CD14-positive monocyte (primary cell): ENCODE results near the gene CES4A. TPM values are rescaled to one million over a fixed set of nuclear protein-coding genes. Genes with fewer than 3 reads are reported as not detected.

Experiments used
- DNase-seq, 3 donors: peaks; one replicate each; pipeline ENCODE4 v3.0.0-alpha.2; 2011 to 2022
- H2AFZ ChIP-seq: 2 replicates; pipeline ENCODE4 v1.6.0; 2012; ENCODE audit warnings: mild to moderate bottlenecking, low read depth, low read length, inconsistent platforms; ENCODE audit not compliant: insufficient read depth, poor library complexity, severe bottlenecking
- H3K27ac ChIP-seq, 2 donors: 1 replicate in 1 of 2; 2 replicates in 1 of 2; pipeline ENCODE4 v1.5.1; 2012 to 2013; ENCODE audit warnings: low read length in 2 of 2, control low read depth in 1 of 2, inconsistent platforms in 1 of 2, low read depth in 1 of 2, mild to moderate bottlenecking in 1 of 2
- H3K27me3 ChIP-seq, 2 donors: one replicate each; pipeline versions ENCODE4 v1.6.0 to v1.6.1; 2011 to 2013; ENCODE audit warnings: low read length in 2 of 2; ENCODE audit not compliant: control insufficient read depth in 2 of 2, insufficient read depth in 2 of 2
- H3K36me3 ChIP-seq, 2 donors: replicated peaks in 1 of 2; 1 replicate in 1 of 2; 2 replicates in 1 of 2; pipeline versions ENCODE4 v1.5.1 to v1.6.1; 2012 to 2013; ENCODE audit warnings: low read length in 2 of 2, control low read depth in 1 of 2, inconsistent platforms in 1 of 2, mild to moderate bottlenecking in 1 of 2; ENCODE audit not compliant: insufficient read depth in 2 of 2, control insufficient read depth in 1 of 2
- H3K4me1 ChIP-seq, 2 donors: 1 replicate in 1 of 2; 2 replicates in 1 of 2; pipeline versions ENCODE4 v1.5.1 to v1.6.1; 2012 to 2013; ENCODE audit warnings: low read length in 2 of 2, control low read depth in 1 of 2, inconsistent platforms in 1 of 2, mild to moderate bottlenecking in 1 of 2, moderate library complexity in 1 of 2; ENCODE audit not compliant: insufficient read depth in 2 of 2, control insufficient read depth in 1 of 2
- H3K4me2 ChIP-seq: replicated peaks from 2 replicates; pipeline ENCODE3; 2012; ENCODE audit warnings: low read length, moderate library complexity, mild to moderate bottlenecking; ENCODE audit not compliant: poor library complexity, severe bottlenecking; ENCODE audit errors: extremely low read depth
- H3K4me3 ChIP-seq, 3 experiments: fragments of 200-600 bp in 1 of 3; sonication (generic) in 1 of 3; replicated peaks in 1 of 3; 1 replicate in 2 of 3; 2 replicates in 1 of 3; pipeline ENCODE4 v1.5.1; 2011 to 2013; ENCODE audit warnings: low read length in 3 of 3, mild to moderate bottlenecking in 3 of 3, control low read depth in 2 of 3, low read depth in 2 of 3, inconsistent platforms in 1 of 3, moderate library complexity in 1 of 3
- H3K79me2 ChIP-seq: 2 replicates; pipeline ENCODE4 v1.6.0; 2012; ENCODE audit warnings: mild to moderate bottlenecking, control low read depth, inconsistent platforms, low read length, moderate library complexity; ENCODE audit not compliant: insufficient read depth
- H3K9ac ChIP-seq: 2 replicates; pipeline ENCODE4 v1.6.0; 2017; ENCODE audit warnings: low read length, mild to moderate bottlenecking; ENCODE audit not compliant: insufficient read depth, poor library complexity, severe bottlenecking
- H3K9me3 ChIP-seq, 2 donors: replicated peaks in 1 of 2; 1 replicate in 1 of 2; 2 replicates in 1 of 2; pipeline versions ENCODE4 v1.5.1 to v1.6.1; 2012 to 2013; ENCODE audit warnings: low read length in 2 of 2, control low read depth in 1 of 2; ENCODE audit not compliant: control insufficient read depth in 1 of 2, insufficient read depth in 1 of 2
- H4K20me1 ChIP-seq: 2 replicates; pipeline ENCODE4 v1.6.0; 2012; ENCODE audit warnings: mild to moderate bottlenecking, low read length, control low read depth, moderate library complexity; ENCODE audit not compliant: insufficient read depth
- H3K27ac Mint-ChIP-seq, 7 donors: one replicate each; pipeline ENCODE4 v1.8.0; 2020; ENCODE audit warnings: mild to moderate bottlenecking in 7 of 7, mixed read lengths in 7 of 7, moderate library complexity in 6 of 7, inconsistent platforms in 2 of 7
- H3K27me3 Mint-ChIP-seq, 3 donors: one replicate each; pipeline ENCODE4 v1.8.0; 2021 to 2022; ENCODE audit warnings: low read depth in 3 of 3, mild to moderate bottlenecking in 3 of 3, mixed read lengths in 3 of 3, moderate library complexity in 3 of 3, inconsistent platforms in 1 of 3
- H3K36me3 Mint-ChIP-seq, 2 donors: one replicate each; pipeline ENCODE4 v1.8.0; 2020; ENCODE audit warnings: mixed read lengths in 2 of 2, inconsistent platforms in 1 of 2, mild to moderate bottlenecking in 1 of 2
- H3K4me1 Mint-ChIP-seq: one replicate; pipeline ENCODE4 v1.8.0; 2020; ENCODE audit warnings: mild to moderate bottlenecking, mixed read lengths
- H3K4me3 Mint-ChIP-seq, 2 donors: one replicate each; pipeline ENCODE4 v1.8.0; 2020; ENCODE audit warnings: mild to moderate bottlenecking in 2 of 2, mixed read lengths in 2 of 2, moderate library complexity in 1 of 2
- H3K9me3 Mint-ChIP-seq, 7 donors: one replicate each; pipeline ENCODE4 v1.8.0; 2020 to 2022; ENCODE audit warnings: mixed read lengths in 7 of 7, mild to moderate bottlenecking in 6 of 7, moderate library complexity in 6 of 7, inconsistent platforms in 2 of 7
- WGBS: methylation state at CpG from one replicate; pipeline ENCODE4 v1.1.5; 2013; ENCODE audit warnings: missing lambda C conversion rate; ENCODE audit not compliant: insufficient coverage; 5-methylcytosine and 5-hydroxymethylcytosine counted together
- intact Hi-C, 2 donors: fragments of 100-400 bp; cut with micrococcal nuclease; formaldehyde crosslinking; loops; one replicate each; pipeline versions ENCODE4 v1.15.0 to v1.15.1; 2023
- polyA plus RNA-seq, 3 donors: library from polyadenylated mRNA; depleted of rRNA in 1 of 3; unstranded in 2 of 3; stranded (reverse) in 1 of 3; fragments of 300-500 nt in 2 of 3; fragments of >200 nt in 1 of 3; fragmentation: Illumina TruSeq in 2 of 3; gene quantifications; 1 replicate in 2 of 3; 2 replicates in 1 of 3; pipeline ENCODE4 v1.2.3, GENCODE V29; 2012 to 2021
- TF ChIP-seq, protein P1 (sequence below): fragments of 200-600 bp; IDR thresholded peaks from one replicate; pipeline ENCODE4 v1.8.0; 2022; ENCODE audit warnings: antibody characterized with exemption, mild to moderate bottlenecking

Gene CES4A
- polyA plus RNA-seq, 3 donors, result 3.3 to 47.6 (median 4.1) TPM

DNA sequence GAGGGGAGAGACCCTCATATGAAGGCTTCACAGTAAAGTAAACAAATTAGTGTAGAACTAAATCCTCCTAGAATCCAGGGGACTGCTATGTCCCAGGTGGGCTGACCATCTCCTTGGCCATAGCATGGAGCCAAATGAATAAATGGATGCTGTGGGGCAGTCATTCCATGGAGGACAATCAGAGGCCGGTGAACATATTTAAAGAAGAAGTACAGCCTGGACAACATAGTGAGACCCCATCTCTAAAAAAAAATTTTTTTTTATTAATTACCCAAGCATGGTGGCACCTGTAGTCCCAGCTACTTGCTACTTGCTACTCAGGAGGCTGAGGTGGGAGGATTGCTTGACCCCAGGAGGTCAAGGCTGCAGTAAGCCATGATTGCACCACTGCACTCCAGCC lies 35.3 kb downstream of the CES4A start:
- Histone ChIP-seq H3K79me2 (no peaks in the 10 kb centered on the region), H3K27me3 (no peaks in the 10 kb centered on the region), H3K27ac (no peak overlapping the region), H3K4me3 (no peak overlapping the region), H3K4me2 (no peak overlapping the region), H3K36me3 (no peaks in the 10 kb centered on the region), H3K9me3 (no peaks in the 10 kb centered on the region), H3K4me1 (peaks cover 6 to 9% of the 10 kb centered on the region in 2 donors), H3K9ac (no peak overlapping the region), H4K20me1 (no peaks in the 10 kb centered on the region), H2AFZ (no peak overlapping the region)
- no peaks in the 10 kb centered on the region for H3K36me3 Mint-ChIP-seq
- TF ChIP-seq, protein P1, sequence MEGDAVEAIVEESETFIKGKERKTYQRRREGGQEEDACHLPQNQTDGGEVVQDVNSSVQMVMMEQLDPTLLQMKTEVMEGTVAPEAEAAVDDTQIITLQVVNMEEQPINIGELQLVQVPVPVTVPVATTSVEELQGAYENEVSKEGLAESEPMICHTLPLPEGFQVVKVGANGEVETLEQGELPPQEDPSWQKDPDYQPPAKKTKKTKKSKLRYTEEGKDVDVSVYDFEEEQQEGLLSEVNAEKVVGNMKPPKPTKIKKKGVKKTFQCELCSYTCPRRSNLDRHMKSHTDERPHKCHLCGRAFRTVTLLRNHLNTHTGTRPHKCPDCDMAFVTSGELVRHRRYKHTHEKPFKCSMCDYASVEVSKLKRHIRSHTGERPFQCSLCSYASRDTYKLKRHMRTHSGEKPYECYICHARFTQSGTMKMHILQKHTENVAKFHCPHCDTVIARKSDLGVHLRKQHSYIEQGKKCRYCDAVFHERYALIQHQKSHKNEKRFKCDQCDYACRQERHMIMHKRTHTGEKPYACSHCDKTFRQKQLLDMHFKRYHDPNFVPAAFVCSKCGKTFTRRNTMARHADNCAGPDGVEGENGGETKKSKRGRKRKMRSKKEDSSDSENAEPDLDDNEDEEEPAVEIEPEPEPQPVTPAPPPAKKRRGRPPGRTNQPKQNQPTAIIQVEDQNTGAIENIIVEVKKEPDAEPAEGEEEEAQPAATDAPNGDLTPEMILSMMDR, result no peak
- intact Hi-C loops, result loop anchor here in 1 of 2 donors (10.0 kb wide), 1 partner anchor 81 kb away; the partner anchor contains the start of gene PHAF1
- WGBS, result no CpG with 5 or more reads among the region's 1 CpG
- peaks cover 10% of the 10 kb centered on the region for H3K4me1 Mint-ChIP-seq
- H3K4me3 Mint-ChIP-seq, result no peak overlapping the region
- no peak overlapping the region for H3K27ac Mint-ChIP-seq
- no peak for DNase-seq
- H3K9me3 Mint-ChIP-seq, result no peaks in the 10 kb centered on the region
- H3K27me3 Mint-ChIP-seq, result peaks cover 1 to 6% (median 3%) of the 10 kb centered on the region in 3 donors

DNA sequence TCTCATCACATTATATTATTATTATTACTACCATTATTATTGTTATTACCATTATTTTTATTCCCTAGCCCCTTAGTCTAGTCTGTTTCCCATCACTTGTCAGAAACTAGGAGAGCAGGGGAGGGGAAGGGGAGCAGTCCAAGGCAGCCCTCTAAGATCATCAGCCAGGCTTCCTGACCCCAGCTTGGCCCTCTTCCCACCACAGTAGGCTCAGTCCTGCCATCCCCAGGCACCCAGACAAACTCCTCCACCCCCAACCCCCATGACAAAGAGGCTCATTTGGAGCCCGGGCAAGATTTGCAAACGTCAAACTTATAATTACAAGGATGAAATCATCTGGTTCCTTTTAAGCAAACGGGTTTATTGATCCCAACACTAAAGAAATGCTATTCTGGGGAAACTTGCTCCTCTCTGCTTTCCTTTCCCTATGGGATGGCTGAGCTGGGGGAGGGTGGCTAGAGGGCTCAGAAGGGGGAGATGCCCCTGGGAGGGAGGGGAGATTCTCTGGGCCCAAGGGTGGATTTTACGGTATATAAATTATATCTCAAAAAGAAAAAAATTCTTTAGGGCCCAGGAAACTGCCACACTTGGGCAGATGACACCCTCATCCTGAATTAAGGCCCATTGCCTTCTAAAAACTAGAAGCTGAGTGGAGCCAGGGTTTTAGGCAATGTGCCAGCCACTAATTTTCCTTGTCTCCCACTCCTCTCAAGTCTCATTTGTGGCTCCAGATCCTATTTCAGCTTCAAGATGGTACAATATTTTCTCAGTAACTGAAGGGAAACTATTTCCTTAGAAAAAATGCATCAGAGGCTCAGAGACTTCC lies 36.2 kb downstream of the CES4A start:
- Mint-ChIP-seq H3K27ac (no peak overlapping the region), H3K4me3 (no peak overlapping the region)
- intact Hi-C loops, result loop anchor here (5.0 to 10.0 kb wide), 2 partner anchors 80 to 93 kb away; partner anchors contain the start of gene PHAF1 (in 1 of the 2)

More for the DNA sequence above, 36.2 kb downstream of the CES4A start:
- Mint-ChIP-seq H3K27me3 (peaks cover 1 to 4% (median 3%) of the 10 kb centered on the region in 3 donors), H3K4me1 (peaks cover 10% of the 10 kb centered on the region), H3K9me3 (no peaks in the 10 kb centered on the region), H3K36me3 (no peaks in the 10 kb centered on the region)
- TF ChIP-seq, protein P1, result no peak
- Histone ChIP-seq H3K4me2 (no peak overlapping the region), H4K20me1 (peaks cover under 1% of the 10 kb centered on the region), H3K79me2 (peaks cover 4% of the 10 kb centered on the region), H3K36me3 (no peaks in the 10 kb centered on the region), H3K27me3 (no peaks in the 10 kb centered on the region), H2AFZ (no peak overlapping the region), H3K9me3 (no peaks in the 10 kb centered on the region), H3K4me1 (peaks cover 6 to 9% of the 10 kb centered on the region in 2 donors), H3K9ac (no peak overlapping the region), H3K4me3 (no peak overlapping the region), H3K27ac (no peak overlapping the region)
- WGBS, result no CpG with 5 or more reads among the region's 4 CpGs
- DNase-seq, result no peak
